ENCODE data around the gene MOGAT1.
"Not testable (repeated sequence)": the region's sequence is repeated elsewhere in the genome, so short reads cannot be mapped to it uniquely, and the experiment has no call there.

Gene MOGAT1

GRCh38 chr2:222711315-222711940 lies 40.0 kb downstream of the MOGAT1 start:
- DNase-seq = no peak

- DNase-seq = no peak
Observed at GRCh38 chr2:222713002-222713401, 41.5 kb downstream of the MOGAT1 start.

- no peak for DNase-seq
Observed at GRCh38 chr2:222714361-222715241, 43.1 kb downstream of the MOGAT1 start.

DNA sequence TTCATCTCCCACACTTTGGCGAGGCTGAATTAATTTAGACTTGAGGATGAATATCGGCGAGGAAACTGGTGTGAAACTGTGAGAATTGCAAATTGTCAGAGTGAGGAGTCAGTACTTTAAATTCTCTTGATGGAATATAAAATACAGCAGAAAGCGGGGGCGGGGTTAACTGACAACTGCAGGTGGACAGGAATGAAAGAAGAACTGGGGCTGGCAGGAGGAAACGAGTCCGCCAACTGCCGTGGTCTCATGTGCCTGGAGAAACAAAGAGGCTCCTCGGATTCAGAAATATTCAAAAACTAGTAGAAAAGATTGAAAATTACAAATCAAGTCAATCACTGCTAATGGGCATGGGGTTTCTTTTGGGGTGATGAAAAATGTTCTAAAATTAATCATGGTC lies 44.3 kb downstream of the MOGAT1 start:
- DNase-seq = no peak

GRCh38 chr2:222719787-222720186 lies 48.3 kb downstream of the MOGAT1 start:
- DNase-seq = not testable (repeated sequence)

GRCh38 chr2:222721597-222721996 lies 50.1 kb downstream of the MOGAT1 start:
- DNase-seq = not testable (repeated sequence)

DNA sequence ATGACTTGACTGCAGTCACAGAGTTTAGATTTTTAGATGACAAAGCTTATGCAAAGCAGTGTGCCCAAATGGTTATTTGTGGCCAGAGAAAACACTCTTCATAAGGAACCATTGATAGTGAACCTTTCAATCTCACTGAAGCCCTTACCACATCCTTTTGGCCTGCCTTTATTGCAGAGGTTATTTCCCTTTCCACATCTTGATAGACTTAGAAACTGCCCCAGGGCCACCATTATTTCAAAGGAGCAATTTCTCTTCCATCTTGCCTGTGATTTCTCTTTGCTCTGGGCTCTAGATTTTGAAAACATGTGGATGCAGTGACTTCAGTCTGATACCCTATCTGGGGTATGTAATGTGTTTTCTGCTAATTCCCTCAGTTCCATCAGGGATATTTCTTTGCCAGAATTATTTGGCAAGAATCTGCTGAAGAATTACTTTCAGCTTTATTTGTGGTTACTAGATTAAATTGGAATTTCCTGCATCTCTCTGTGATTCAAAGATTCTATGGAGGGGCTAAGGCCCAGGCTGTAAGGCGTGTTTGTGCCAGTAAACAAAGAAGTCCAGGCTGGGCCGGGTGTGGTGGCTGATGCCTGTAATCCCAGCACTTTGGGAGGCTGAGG lies 51.0 kb downstream of the MOGAT1 start:
- no peak for DNase-seq

GRCh38 chr2:222724208-222724607 lies 52.8 kb downstream of the MOGAT1 start:
- DNase-seq = no peak

- no peak for DNase-seq
Observed at GRCh38 chr2:222728621-222729020, 57.2 kb downstream of the MOGAT1 start.

- DNase-seq = no peak
Observed at GRCh38 chr2:222730366-222730999, 59.0 kb downstream of the MOGAT1 start.

DNA sequence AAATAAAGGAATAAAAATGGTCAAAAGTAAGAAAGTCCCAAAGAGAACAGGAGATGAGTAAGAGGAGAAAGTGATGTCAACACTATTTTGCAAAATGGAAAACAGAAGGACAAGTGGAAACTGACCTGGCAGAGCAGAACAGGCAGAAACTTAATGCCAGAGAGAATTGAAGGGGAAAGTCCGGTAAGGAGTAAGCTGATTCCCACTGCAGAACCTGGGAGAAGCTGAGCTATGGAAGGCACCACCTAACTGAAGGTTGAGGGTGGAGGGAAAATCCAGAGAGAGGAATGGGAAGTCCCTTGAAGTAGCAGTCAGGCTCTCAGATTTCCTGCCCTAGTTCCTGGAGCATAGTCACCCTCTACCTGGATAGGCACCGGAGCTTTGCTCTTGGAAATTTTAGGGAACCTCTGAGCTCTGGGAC lies 59.8 kb downstream of the MOGAT1 start:
- DNase-seq = no peak

GRCh38 chr2:222732489-222733178 lies 61.2 kb downstream of the MOGAT1 start:
- no peak for DNase-seq

DNA sequence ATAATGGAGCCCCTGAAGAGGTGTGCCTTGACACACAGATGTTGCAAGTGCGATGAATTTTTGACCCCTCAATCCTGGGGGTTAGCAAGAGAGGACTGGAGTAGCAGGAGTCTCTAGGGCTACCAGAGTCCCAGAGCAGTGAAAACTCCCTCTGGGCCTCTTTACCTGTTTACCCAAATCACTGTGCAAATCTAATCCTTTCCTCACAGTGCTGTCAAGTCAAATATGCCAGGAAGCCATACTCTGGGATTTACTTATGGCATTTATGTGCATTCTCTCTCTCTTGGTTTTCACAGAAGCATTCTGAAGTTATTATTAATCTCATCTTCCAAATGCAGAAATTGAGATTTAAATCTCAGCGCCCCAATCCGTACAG lies 62.0 kb downstream of the MOGAT1 start:
- no peak for DNase-seq

DNA sequence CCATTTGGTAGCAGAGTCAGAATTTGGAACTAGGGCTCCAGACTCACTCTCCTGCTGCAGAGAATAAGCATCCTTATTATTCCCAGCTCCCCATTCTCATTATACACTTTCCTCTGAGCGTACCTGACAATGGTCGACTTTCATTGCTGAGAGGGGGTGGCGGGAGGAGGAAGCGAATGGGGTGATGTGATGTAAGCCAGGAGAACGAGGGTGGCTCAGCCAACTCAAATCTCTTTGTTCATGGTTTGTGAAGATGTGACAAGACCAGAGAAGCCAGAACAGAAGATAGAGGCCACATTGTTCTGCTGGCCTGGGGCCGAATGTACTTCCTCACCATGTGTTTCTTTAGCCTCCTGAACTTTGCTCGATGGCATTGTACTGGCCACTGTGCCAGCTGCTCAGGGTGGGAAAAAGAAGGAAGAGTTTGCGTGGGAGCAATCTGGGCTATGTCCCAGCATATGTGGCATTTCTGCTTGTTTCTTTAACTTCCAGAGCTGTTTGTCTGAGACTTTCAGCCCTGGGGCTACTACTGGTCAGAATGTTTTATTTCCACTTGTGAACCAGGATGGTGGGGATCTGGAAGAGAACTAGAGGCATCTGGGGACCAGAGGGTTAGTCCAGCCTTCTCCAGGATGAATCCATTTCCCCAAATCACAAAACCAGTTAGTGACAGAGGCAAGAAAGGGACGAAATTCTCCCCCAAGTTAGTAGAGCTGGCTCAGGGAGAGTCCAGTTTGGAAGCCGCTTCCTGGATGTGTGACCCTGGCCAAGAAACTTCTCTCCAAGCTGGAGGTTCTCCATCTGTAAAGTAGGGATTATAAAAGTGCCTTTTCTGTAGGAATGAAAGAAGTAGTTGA lies 62.6 kb downstream of the MOGAT1 start:
- DNase-seq = no peak

DNA sequence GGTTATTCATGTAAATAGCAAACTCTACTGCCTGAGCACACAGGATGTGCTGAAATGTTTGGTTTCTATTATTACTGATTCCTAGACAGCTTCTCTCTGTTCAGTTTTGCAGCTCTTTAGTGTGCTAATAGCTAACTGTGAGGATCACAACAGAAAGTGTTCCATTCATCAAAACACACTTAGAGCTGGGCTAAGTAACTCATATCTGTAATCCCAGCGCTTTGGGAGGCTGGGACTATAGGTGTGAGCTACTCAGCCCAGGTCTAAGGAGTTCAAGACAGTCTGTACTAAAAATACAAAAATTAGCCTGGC lies 63.2 kb downstream of the MOGAT1 start:
- no peak for DNase-seq

DNA sequence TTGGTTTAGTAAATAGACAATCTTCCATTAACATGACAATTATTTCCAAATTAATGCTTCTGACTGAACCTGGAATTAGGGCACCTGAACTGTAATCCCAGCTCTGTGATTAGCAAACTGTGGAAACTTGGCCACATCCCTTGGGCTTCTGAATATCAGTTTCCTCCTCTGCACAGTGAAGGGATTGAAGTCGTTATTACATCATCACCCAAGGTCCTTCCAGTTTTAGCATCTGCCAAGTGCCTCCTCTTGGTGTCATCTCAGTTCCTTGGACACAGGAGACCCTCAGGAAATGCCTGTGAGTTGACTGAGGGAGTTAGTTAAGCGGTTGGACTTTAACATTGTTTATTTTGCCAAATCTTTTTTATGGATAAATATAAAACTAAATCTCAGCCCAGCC lies 64.8 kb downstream of the MOGAT1 start:
- DNase-seq = no peak

- DNase-seq = no peak
Observed at GRCh38 chr2:222736924-222737323, 65.5 kb downstream of the MOGAT1 start.

- no peak for DNase-seq
Observed at GRCh38 chr2:222738312-222738711, 66.9 kb downstream of the MOGAT1 start.

GRCh38 chr2:222738809-222739208 lies 67.4 kb downstream of the MOGAT1 start:
- no peak for DNase-seq

DNA sequence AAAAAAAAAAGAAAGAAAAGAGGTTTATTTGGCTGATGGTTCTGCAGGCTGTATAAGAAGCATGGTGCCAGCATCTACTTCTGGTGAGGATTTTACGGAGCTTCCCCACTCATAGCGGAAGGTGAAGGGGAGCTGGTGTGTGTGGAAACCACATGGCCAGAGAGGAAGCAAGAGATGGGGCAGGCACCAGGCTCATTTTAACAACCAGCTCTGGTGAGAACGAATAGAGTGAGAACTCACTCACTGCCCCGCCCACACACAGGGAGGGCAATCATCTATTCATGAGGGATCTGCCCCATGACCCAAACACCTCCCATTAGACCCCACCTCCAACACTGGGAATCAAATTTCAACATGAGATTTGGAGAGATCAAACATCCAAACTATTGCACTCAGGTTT lies 68.5 kb downstream of the MOGAT1 start:
- no peak for DNase-seq

DNA sequence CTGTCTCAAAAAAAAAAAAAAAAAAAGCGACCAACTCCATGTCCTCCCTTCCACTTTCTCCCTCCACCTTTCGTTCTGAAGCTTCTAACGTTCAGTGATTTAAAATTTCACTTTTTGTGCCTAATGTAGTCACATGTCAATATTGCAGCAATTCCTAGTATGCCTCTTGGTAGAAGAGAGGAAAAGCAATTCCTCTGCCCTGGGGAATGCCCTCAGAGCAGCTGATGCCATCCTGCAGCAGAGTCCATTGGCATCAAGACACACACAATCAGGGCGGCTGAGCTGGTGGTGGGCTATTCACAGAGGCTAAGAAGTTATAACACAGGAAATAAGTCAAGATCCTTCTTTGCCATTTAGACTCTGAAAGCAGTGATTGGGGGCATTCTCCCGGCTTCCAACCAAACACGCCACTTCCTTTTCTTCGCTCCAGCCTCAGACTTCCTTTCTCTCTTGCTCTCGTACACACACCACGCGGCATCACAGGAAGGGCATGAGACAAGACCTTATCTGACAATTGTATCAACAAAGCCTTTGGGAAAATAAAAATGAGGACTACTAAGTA lies 71.9 kb downstream of the MOGAT1 start:
- DNase-seq = no peak
